Transverse colon (tissue), 4 donors: ENCODE measurements around the gene LRRC49.

Source experiments
- CTCF ChIP-seq, 5 experiments: fragments of 200-600 bp in 3 of 5; fragments of 450-650 bp in 2 of 5; sonication (generic) in 3 of 5; IDR thresholded peaks; 1 replicate in 2 of 5; 2 replicates in 3 of 5; pipeline ENCODE4 v1.5.1; 2016 to 2017; ENCODE audit warnings: antibody characterized with exemption in 5 of 5, inconsistent platforms in 3 of 5, mild to moderate bottlenecking in 2 of 5, moderate library complexity in 1 of 5
- EP300 ChIP-seq: sonication (generic); formaldehyde crosslinking; IDR thresholded peaks from one replicate; pipeline ENCODE4 v1.6.1; 2017; ENCODE audit warnings: antibody characterized with exemption, low read depth
- POLR2A ChIP-seq: fragments of 450-650 bp; IDR thresholded peaks from one replicate; pipeline ENCODE4 v1.6.1; 2016; ENCODE audit warnings: antibody characterized with exemption, mild to moderate bottlenecking, moderate library complexity
- POLR2AphosphoS5 ChIP-seq, 3 donors: sonication (generic); formaldehyde crosslinking; IDR thresholded peaks; one replicate each; pipeline ENCODE4 v1.6.1; 2016; ENCODE audit warnings: antibody characterized with exemption in 3 of 3

GRCh38 chr15:70873232-70874054 lies 19.2 kb upstream of the LRRC49 start:
- TF ChIP-seq POLR2AphosphoS5 (IDR thresholded peaks at IDR 0.05) (no peak), EP300 (no peak), CTCF (IDR thresholded peaks at IDR 0.05) (no peak), POLR2A (no peak)
